ENCODE measurements around the gene ETNK1. TPM values are rescaled to one million over a fixed set of nuclear protein-coding genes. Genes with fewer than 3 reads are reported as not detected.

ETNK1 gene, protein sequence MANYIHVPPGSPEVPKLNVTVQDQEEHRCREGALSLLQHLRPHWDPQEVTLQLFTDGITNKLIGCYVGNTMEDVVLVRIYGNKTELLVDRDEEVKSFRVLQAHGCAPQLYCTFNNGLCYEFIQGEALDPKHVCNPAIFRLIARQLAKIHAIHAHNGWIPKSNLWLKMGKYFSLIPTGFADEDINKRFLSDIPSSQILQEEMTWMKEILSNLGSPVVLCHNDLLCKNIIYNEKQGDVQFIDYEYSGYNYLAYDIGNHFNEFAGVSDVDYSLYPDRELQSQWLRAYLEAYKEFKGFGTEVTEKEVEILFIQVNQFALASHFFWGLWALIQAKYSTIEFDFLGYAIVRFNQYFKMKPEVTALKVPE
- total RNA-seq: 47.5 and 73.4 TPM in 2 replicates

DNA sequence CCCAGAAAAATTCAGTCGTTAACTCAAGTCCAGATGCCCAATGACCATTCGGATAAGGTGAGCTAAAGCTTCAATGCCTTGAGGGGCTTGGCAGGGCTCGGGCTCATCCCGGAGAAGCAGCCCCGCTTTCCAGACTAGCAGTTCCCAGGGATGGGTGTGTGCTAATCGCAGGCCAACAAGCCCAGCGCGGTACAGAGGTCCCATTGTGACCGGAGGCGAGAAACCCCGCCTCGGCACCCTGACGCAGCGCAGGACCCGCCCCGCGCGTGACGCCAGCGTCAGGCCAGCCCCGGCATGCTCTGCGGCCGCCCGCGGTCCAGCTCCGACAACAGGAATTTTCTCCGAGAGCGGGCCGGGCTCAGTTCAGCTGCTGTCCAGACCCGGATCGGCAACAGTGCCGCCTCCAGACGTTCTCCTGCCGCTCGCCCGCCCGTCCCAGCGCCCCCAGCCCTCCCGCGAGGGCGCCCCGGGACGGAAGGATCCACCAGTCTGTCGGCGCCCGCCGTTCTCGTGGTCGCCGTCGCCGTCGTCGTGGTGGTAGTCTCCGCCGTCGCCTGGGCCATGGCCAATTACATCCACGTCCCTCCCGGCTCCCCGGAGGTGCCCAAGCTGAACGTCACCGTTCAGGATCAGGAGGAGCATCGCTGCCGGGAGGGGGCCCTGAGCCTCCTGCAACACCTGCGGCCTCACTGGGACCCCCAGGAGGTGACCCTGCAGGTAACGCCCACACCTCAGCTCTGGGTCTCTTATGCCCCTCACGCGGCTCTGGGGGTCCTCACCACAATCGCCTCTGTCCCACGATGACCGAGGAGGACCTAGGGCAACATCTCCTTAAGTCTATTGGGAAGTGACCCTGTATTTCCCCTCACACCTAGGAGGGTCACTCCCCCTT, at the start of gene ETNK1:
TSS of gene ETNK1 (plus strand) at position 302 of the 892 bp plus-strand sequence. CDS start at position 562, 260 bp downstream.

Other genes with a start within 250 kb of the ETNK1 start
- 13.7 and 16.5 TPM in 2 replicates for gene C2CD5, start 80.6 kb upstream of the ETNK1 start, total RNA-seq